DOHH2 (cell line): ENCODE data around the gene EHBP1L1.

ENCODE experiments used
- CTCF ChIP-seq: fragments of 200-600 bp; sonication (generic); IDR thresholded peaks from one replicate; pipeline ENCODE4 v1.5.1; 2014; ENCODE audit warnings: antibody characterized with exemption, mild to moderate bottlenecking, low read depth, low read length; ENCODE audit not compliant: poor library complexity, severe bottlenecking
- EZH2phosphoT487 ChIP-seq: fragments of 200-600 bp; sonication (generic); IDR thresholded peaks from 2 replicates; pipeline ENCODE4 v1.6.1; 2017; ENCODE audit warnings: borderline replicate concordance, mild to moderate bottlenecking, antibody characterized with exemption, low read length, moderate library complexity, mixed read lengths

GRCh38 chr11:65580756-65581155 is 4.9 kb downstream of the EHBP1L1 start:
- TF ChIP-seq CTCF (no peak), EZH2phosphoT487 (no peak)
